Activated T-helper 1 cell treated with anti-CD3 and anti-CD28 coated beads, Interleukin-12 subunit alpha, Interleukin-12 subunit beta, Interleukin-2, Interleukin-4 antibody, amounts not matched to agents 30 ng/mL and 10 ng/mL and 1 ng/mL, durations not matched to agents 14 hours and 24 hours and 36 hours (primary cell): ENCODE results near the gene IL1RAPL1. TPM values are rescaled to one million over a fixed set of nuclear protein-coding genes. Genes with fewer than 3 reads are reported as not detected.

Source experiments
- DNase-seq: peaks from one replicate; pipeline ENCODE4 v3.0.0; 2021; ENCODE audit warnings: low spot score
- H3K27ac Mint-ChIP-seq: one replicate; pipeline ENCODE4 v1.8.0; 2021; ENCODE audit warnings: mild to moderate bottlenecking, mixed read lengths
- H3K27me3 Mint-ChIP-seq: one replicate; pipeline ENCODE4 v1.8.0; 2022; ENCODE audit warnings: mild to moderate bottlenecking, moderate library complexity, mixed read lengths; ENCODE audit not compliant: insufficient read depth
- H3K36me3 Mint-ChIP-seq: one replicate; pipeline ENCODE4 v1.8.0; 2021; ENCODE audit warnings: low read depth, mixed read lengths
- H3K4me1 Mint-ChIP-seq: one replicate; pipeline ENCODE4 v1.8.0; 2021; ENCODE audit warnings: low read depth, mixed read lengths
- H3K4me3 Mint-ChIP-seq: one replicate; pipeline ENCODE4 v1.8.0; 2021; ENCODE audit warnings: mild to moderate bottlenecking, moderate library complexity, mixed read lengths
- H3K9me3 Mint-ChIP-seq: one replicate; pipeline ENCODE4 v1.8.0; 2021; ENCODE audit warnings: mixed read lengths
- intact Hi-C: fragments of 100-400 bp; cut with micrococcal nuclease; formaldehyde crosslinking; loops from one replicate; pipeline ENCODE4 v1.15.1; 2024
- total RNA-seq: library from RNA; stranded (reverse); gene quantifications from 2 replicates; pipeline ENCODE4 v1.2.3, GENCODE V29; 2022

IL1RAPL1 gene
- total RNA-seq, 1 donor from 2014 or later = not detected

- H3K27me3 Mint-ChIP-seq = no peaks in the 10 kb centered on the region
- H3K9me3 Mint-ChIP-seq = peaks cover 4% of the 10 kb centered on the region
- DNase-seq = no peak
- no peaks in the 10 kb centered on the region for H3K4me1 Mint-ChIP-seq
- no peak overlapping the region for H3K4me3 Mint-ChIP-seq
- no peak overlapping the region for H3K27ac Mint-ChIP-seq
- intact Hi-C loops = no loop called here
- no peaks in the 10 kb centered on the region for H3K36me3 Mint-ChIP-seq
Observed at GRCh38 chrX:28960063-28960462, 372.8 kb downstream of the IL1RAPL1 start.

GRCh38 chrX:28966331-28966730 is 379.1 kb downstream of the IL1RAPL1 start:
- no peak overlapping the region for H3K27ac Mint-ChIP-seq
- no peak for DNase-seq
- H3K4me1 Mint-ChIP-seq = no peaks in the 10 kb centered on the region
- H3K36me3 Mint-ChIP-seq = no peaks in the 10 kb centered on the region
- H3K4me3 Mint-ChIP-seq = no peak overlapping the region
- intact Hi-C loops = no loop called here
- no peaks in the 10 kb centered on the region for H3K27me3 Mint-ChIP-seq
- no peaks in the 10 kb centered on the region for H3K9me3 Mint-ChIP-seq

- Mint-ChIP-seq H3K27ac (no peak overlapping the region), H3K27me3 (no peaks in the 10 kb centered on the region), H3K36me3 (no peaks in the 10 kb centered on the region), H3K9me3 (peaks cover 4% of the 10 kb centered on the region), H3K4me3 (no peak overlapping the region), H3K4me1 (no peaks in the 10 kb centered on the region)
- no peak for DNase-seq
- intact Hi-C loops = no loop called here
Observed at GRCh38 chrX:28969126-28969525, 381.9 kb downstream of the IL1RAPL1 start.

GRCh38 chrX:28979877-28980276 is 392.6 kb downstream of the IL1RAPL1 start:
- Mint-ChIP-seq H3K4me1 (no peaks in the 10 kb centered on the region), H3K36me3 (no peaks in the 10 kb centered on the region), H3K27me3 (no peaks in the 10 kb centered on the region), H3K4me3 (no peak overlapping the region), H3K9me3 (peaks cover 9% of the 10 kb centered on the region), H3K27ac (no peak overlapping the region)
- intact Hi-C loops = no loop called here
- no peak for DNase-seq

GRCh38 chrX:28981952-28982351 is 394.7 kb downstream of the IL1RAPL1 start:
- H3K4me1 Mint-ChIP-seq = no peaks in the 10 kb centered on the region

GRCh38 chrX:28988246-28988645 is 401.0 kb downstream of the IL1RAPL1 start:
- Mint-ChIP-seq H3K27me3 (no peaks in the 10 kb centered on the region), H3K4me1 (no peaks in the 10 kb centered on the region), H3K4me3 (no peak overlapping the region), H3K36me3 (no peaks in the 10 kb centered on the region), H3K27ac (no peak overlapping the region), H3K9me3 (no peaks in the 10 kb centered on the region)
- intact Hi-C loops = no loop called here
- DNase-seq = no peak

More at GRCh38 chrX:28981952-28982351, 394.7 kb downstream of the IL1RAPL1 start:
- DNase-seq = no peak
- H3K36me3 Mint-ChIP-seq = no peaks in the 10 kb centered on the region
- H3K9me3 Mint-ChIP-seq = peaks cover 9% of the 10 kb centered on the region
- intact Hi-C loops = no loop called here
- H3K27me3 Mint-ChIP-seq = no peaks in the 10 kb centered on the region
- no peak overlapping the region for H3K4me3 Mint-ChIP-seq
- H3K27ac Mint-ChIP-seq = no peak overlapping the region

GRCh38 chrX:28997706-28998463 is 410.6 kb downstream of the IL1RAPL1 start:
- Mint-ChIP-seq H3K4me3 (no peak overlapping the region), H3K27me3 (no peaks in the 10 kb centered on the region), H3K27ac (no peak overlapping the region), H3K4me1 (no peaks in the 10 kb centered on the region), H3K9me3 (peaks cover 6% of the 10 kb centered on the region), H3K36me3 (no peaks in the 10 kb centered on the region)
- no peak for DNase-seq
- intact Hi-C loops = no loop called here

- Mint-ChIP-seq H3K4me3 (no peak overlapping the region), H3K4me1 (no peaks in the 10 kb centered on the region), H3K27ac (no peak overlapping the region), H3K9me3 (peaks cover 6% of the 10 kb centered on the region), H3K36me3 (no peaks in the 10 kb centered on the region), H3K27me3 (no peaks in the 10 kb centered on the region)
- intact Hi-C loops = no loop called here
- DNase-seq = no peak
Observed at GRCh38 chrX:28998609-28999135, 411.4 kb downstream of the IL1RAPL1 start.

GRCh38 chrX:29012867-29013266 is 425.6 kb downstream of the IL1RAPL1 start:
- Mint-ChIP-seq H3K36me3 (no peaks in the 10 kb centered on the region), H3K4me1 (no peaks in the 10 kb centered on the region), H3K9me3 (no peaks in the 10 kb centered on the region), H3K27ac (no peak overlapping the region), H3K27me3 (no peaks in the 10 kb centered on the region), H3K4me3 (no peak overlapping the region)
- DNase-seq = no peak
- intact Hi-C loops = no loop called here

- Mint-ChIP-seq H3K9me3 (peaks cover 4% of the 10 kb centered on the region), H3K4me3 (no peak overlapping the region), H3K36me3 (no peaks in the 10 kb centered on the region), H3K4me1 (no peaks in the 10 kb centered on the region), H3K27ac (no peak overlapping the region), H3K27me3 (no peaks in the 10 kb centered on the region)
- intact Hi-C loops = no loop called here
- DNase-seq = no peak
Observed at GRCh38 chrX:29023207-29023606, 436.0 kb downstream of the IL1RAPL1 start.

- Mint-ChIP-seq H3K27me3 (no peaks in the 10 kb centered on the region), H3K27ac (no peak overlapping the region)
Observed at GRCh38 chrX:29024871-29025270, 437.6 kb downstream of the IL1RAPL1 start.

GRCh38 chrX:29039501-29039900 is 452.3 kb downstream of the IL1RAPL1 start:
- H3K4me1 Mint-ChIP-seq = no peaks in the 10 kb centered on the region
- H3K27ac Mint-ChIP-seq = no peak overlapping the region
- no peaks in the 10 kb centered on the region for H3K36me3 Mint-ChIP-seq
- no peaks in the 10 kb centered on the region for H3K27me3 Mint-ChIP-seq
- H3K4me3 Mint-ChIP-seq = no peak overlapping the region
- DNase-seq = no peak
- no peaks in the 10 kb centered on the region for H3K9me3 Mint-ChIP-seq
- intact Hi-C loops = no loop called here

More at GRCh38 chrX:29024871-29025270, 437.6 kb downstream of the IL1RAPL1 start:
- Mint-ChIP-seq H3K4me3 (no peak overlapping the region), H3K4me1 (no peaks in the 10 kb centered on the region), H3K9me3 (peaks cover 4% of the 10 kb centered on the region), H3K36me3 (no peaks in the 10 kb centered on the region)
- intact Hi-C loops = no loop called here
- no peak for DNase-seq

GRCh38 chrX:29040160-29040559 is 452.9 kb downstream of the IL1RAPL1 start:
- H3K4me1 Mint-ChIP-seq = no peaks in the 10 kb centered on the region
- no peaks in the 10 kb centered on the region for H3K9me3 Mint-ChIP-seq
- H3K27ac Mint-ChIP-seq = no peak overlapping the region
- H3K27me3 Mint-ChIP-seq = no peaks in the 10 kb centered on the region
- no peak for DNase-seq
- H3K36me3 Mint-ChIP-seq = no peaks in the 10 kb centered on the region
- no peak overlapping the region for H3K4me3 Mint-ChIP-seq
- intact Hi-C loops = no loop called here
